ENCODE measurements around the gene NONO.
A peak's percentile ranks its signal among the peaks of the same experiment; 100 is the strongest.

NONO gene

DNA sequence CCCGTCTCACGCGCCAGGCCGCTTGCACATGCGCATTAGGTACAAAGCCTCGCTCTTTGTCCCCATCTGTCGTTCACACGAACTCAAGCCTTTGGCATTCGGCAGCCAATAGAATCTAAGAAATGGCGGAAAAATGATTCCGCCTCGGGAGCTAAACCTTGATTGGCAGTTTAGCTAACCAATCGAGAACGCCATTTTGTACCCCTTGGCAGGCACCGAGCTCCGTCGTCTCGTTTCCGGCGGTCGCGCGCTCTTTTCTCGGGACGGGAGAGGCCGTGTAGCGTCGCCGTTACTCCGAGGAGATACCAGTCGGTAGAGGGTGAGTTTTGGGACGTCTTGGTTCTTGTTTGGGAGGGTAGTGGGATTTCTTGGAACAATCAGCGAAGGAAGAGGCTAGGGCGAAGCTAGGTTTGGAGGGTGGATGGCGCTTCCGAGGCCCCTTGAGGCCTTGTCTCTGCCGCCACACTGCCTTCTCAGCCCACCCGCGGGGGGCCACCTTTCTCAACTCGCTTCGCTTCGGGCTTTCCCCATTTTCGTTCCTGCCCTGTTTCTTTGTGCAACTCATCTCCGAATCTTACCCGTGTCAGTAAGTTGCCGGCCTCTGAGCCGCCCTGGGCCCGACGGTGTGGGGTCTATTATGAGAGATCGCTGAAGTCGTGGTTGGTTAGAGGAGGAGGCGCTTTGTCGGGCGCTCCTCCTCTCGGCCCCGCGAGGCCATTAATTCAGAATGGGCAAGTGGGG lies at the start of gene NONO:
TSS of gene NONO (plus strand) at position 233 of the 741 bp plus-strand sequence. CDS start 7,003 bp downstream, outside the sequence.
- DNase-seq (ENCODE audit: low read depth), result peak; percentile 99
- peak; percentile 4 for TF ChIP-seq CTCF (IDR thresholded peaks at IDR 0.05; ENCODE audit: low read depth, low read length, missing control alignments)
- peak within 1 kb of the TSS; percentile 94 for H3K4me3 ChIP-seq (ENCODE audit: low read depth, low read length)

DNA sequence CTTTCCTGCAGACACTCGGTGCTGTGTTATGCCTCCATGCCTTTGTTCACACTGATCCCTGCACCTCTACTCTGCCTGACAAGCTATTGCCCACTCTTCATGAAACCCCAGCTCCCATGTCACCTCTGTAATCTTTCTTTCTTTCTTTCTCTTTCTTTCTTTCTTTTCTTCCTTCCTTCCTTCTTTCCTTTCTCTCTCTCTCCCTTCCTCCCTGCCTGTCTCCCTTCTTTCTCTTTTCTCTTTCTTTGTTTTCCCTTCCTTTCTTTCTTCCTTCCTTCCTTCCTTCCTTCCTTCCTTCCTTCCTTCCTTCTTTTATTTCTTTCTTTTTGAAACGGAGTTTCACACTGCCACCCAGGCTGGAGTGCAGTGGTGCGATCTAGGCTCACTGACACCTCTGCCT lies 48.0 kb upstream of the NONO start:
- no peak for DNase-seq (ENCODE audit: low read depth)
- H3K4me3 ChIP-seq (ENCODE audit: low read depth, low read length), result no peak overlapping the region
- TF ChIP-seq CTCF (IDR thresholded peaks at IDR 0.05; ENCODE audit: low read depth, low read length, missing control alignments), result no peak

DNA sequence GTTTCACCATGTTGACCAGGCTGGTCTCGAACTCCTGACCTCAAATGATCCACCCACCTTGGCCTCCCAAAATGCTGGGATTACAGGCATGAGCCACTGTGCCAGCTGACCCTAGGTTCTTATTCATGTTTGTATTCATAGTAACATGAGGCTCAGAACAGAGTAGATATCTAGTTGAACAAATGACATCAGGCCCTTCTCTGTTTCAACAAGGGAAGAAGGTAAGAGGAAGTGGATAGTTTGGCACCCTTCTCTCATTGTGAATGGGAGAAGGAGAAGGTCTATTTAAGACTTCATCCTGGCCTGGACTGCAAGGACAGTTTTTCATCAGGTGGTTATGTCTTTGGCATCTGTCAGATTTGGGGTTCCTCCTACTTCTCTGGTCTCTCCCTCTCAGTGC lies 46.6 kb upstream of the NONO start:
- no peak for TF ChIP-seq CTCF (IDR thresholded peaks at IDR 0.05; ENCODE audit: low read depth, low read length, missing control alignments)
- no peak overlapping the region for H3K4me3 ChIP-seq (ENCODE audit: low read depth, low read length)
- no peak for DNase-seq (ENCODE audit: low read depth)

- no peak for TF ChIP-seq CTCF (IDR thresholded peaks at IDR 0.05; ENCODE audit: low read depth, low read length, missing control alignments)
- DNase-seq (ENCODE audit: low read depth), result no peak
- no peak overlapping the region for H3K4me3 ChIP-seq (ENCODE audit: low read depth, low read length)
Measured at GRCh38 chrX:71239781-71240180, 43.7 kb upstream of the NONO start.

GRCh38 chrX:71241301-71241700 lies 42.1 kb upstream of the NONO start:
- H3K4me3 ChIP-seq (ENCODE audit: low read depth, low read length), result no peak overlapping the region
- TF ChIP-seq CTCF (IDR thresholded peaks at IDR 0.05; ENCODE audit: low read depth, low read length, missing control alignments), result no peak
- DNase-seq (ENCODE audit: low read depth), result no peak

GRCh38 chrX:71244359-71245128 lies 38.9 kb upstream of the NONO start:
- no peak overlapping the region for H3K4me3 ChIP-seq (ENCODE audit: low read depth, low read length)
- no peak for DNase-seq (ENCODE audit: low read depth)
- TF ChIP-seq CTCF (IDR thresholded peaks at IDR 0.05; ENCODE audit: low read depth, low read length, missing control alignments), result no peak
